HG02885 (cell line): Measurements from ENCODE around the gene MYOZ2.

Source experiments
- ATAC-seq: cut with Tn5 transposase; IDR thresholded peaks from one replicate; pipeline ENCODE4 v1.9.1; 2021; ENCODE audit warnings: mild to moderate bottlenecking; ENCODE audit not compliant: unreplicated experiment, poor library complexity

The MYOZ2 gene

GRCh38 chr4:119233191-119233590 lies 97.6 kb downstream of the MYOZ2 start:
- no peak for ATAC-seq

DNA sequence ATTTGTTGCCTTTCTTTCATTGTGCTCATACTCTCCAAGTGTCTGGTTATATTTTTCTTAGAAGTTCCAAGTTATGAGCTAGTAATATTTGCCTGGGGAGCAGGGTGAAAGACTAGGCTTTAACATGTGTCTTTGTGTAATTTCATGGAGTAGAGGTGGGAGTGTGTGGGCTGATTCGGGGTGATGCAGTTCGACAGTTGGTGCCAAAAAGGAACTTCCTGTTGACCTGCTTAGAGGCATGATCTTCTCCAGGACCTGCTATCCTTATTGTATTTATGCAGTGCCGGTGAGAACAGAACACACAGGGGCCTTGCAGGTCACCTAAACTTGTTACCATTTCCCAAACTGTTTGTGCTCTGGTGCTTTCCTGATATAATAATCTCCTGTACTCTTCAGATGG lies 98.1 kb downstream of the MYOZ2 start:
- ATAC-seq: no peak

DNA sequence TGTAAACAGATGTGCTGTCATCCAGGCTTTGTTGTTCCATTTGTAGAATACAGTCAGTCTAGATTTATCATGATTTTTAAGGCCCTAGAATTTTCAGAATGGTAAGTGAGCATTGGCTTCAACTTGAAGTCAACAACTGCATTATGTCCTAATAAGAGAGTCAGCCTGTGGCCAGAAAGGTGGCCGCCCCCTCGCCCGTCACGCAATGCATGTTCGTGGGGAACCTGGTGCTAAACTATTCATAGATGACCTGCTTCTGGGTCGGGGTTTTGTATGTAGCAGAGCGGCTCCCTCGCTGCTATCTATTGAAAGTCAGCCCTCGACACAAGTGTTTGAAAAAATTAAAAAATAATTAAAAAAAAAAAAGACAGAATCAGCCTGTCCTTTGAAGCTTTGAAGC lies 101.6 kb downstream of the MYOZ2 start:
- no peak for ATAC-seq
